Neural progenitor cell (in vitro differentiated cells): ENCODE results near the gene MTRR. TPM values are rescaled to one million over a fixed set of nuclear protein-coding genes. Genes with fewer than 3 reads are reported as not detected.

Experiments
- DNase-seq: peaks from one replicate; pipeline ENCODE4 v3.0.0-alpha.2; 2016; ENCODE audit warnings: low spot score
- H2AFZ ChIP-seq: fragments of 200-600 bp; sonication (generic); replicated peaks from 2 replicates; pipeline ENCODE4 v1.6.1; 2016; ENCODE audit warnings: antibody characterized with exemption
- H3F3A ChIP-seq: fragments of 200-600 bp; sonication (generic); 2 replicates; pipeline ENCODE4 v1.6.1; 2016; ENCODE audit warnings: antibody characterized with exemption, low read depth
- H3K27ac ChIP-seq: fragments of 200-600 bp; sonication (generic); 2 replicates; pipeline ENCODE4 v1.5.1; 2016; ENCODE audit warnings: mild to moderate bottlenecking
- H3K27me3 ChIP-seq: fragments of 200-600 bp; sonication (generic); 2 replicates; pipeline ENCODE4 v1.6.1; 2016; ENCODE audit warnings: mild to moderate bottlenecking, moderate library complexity
- H3K36me3 ChIP-seq: fragments of 200-600 bp; sonication (generic); 2 replicates; pipeline ENCODE4 v1.5.1; 2016
- H3K4me1 ChIP-seq: fragments of 200-600 bp; sonication (generic); 2 replicates; pipeline ENCODE4 v1.6.1; 2016; ENCODE audit warnings: mixed run types
- H3K4me2 ChIP-seq: fragments of 200-600 bp; sonication (generic); 2 replicates; pipeline ENCODE4 v1.6.1; 2016
- H3K4me3 ChIP-seq: fragments of 200-600 bp; sonication (generic); 2 replicates; pipeline ENCODE4 v1.5.1; 2016
- H3K79me2 ChIP-seq: fragments of 200-600 bp; sonication (generic); 2 replicates; pipeline ENCODE4 v1.6.1; 2016; ENCODE audit warnings: low read depth
- H3K9ac ChIP-seq: fragments of 200-600 bp; sonication (generic); 2 replicates; pipeline ENCODE4 v1.6.1; 2016
- H3K9me3 ChIP-seq: fragments of 200-600 bp; sonication (generic); 2 replicates; pipeline ENCODE4 v1.5.1; 2016; ENCODE audit warnings: low read depth
- H4K20me1 ChIP-seq: fragments of 200-600 bp; sonication (generic); 2 replicates; pipeline ENCODE4 v1.6.1; 2016; ENCODE audit warnings: low read depth
- H3K27ac Mint-ChIP-seq: 3 replicates; pipeline ENCODE4 v1.8.0; 2021; ENCODE audit warnings: mixed read lengths
- H3K27me3 Mint-ChIP-seq: 2 replicates; pipeline ENCODE4 v1.8.0; 2022; ENCODE audit warnings: low read depth, mild to moderate bottlenecking, inconsistent platforms, moderate library complexity, mixed read lengths; ENCODE audit not compliant: insufficient read depth
- H3K36me3 Mint-ChIP-seq: 3 replicates; pipeline ENCODE4 v1.8.0; 2021; ENCODE audit warnings: mixed read lengths
- H3K4me1 Mint-ChIP-seq: 3 replicates; pipeline ENCODE4 v1.8.0; 2021; ENCODE audit warnings: mixed read lengths
- H3K4me3 Mint-ChIP-seq: 3 replicates; pipeline ENCODE4 v1.8.0; 2021; ENCODE audit warnings: mild to moderate bottlenecking, moderate library complexity, mixed read lengths
- H3K9me3 Mint-ChIP-seq: 3 replicates; pipeline ENCODE4 v1.8.0; 2020; ENCODE audit warnings: mixed read lengths
- EZH2 ChIP-seq: fragments of 200-600 bp; sonication (generic); IDR thresholded peaks from 2 replicates; pipeline ENCODE4 v1.6.1; 2017; ENCODE audit warnings: antibody characterized with exemption, mild to moderate bottlenecking, moderate library complexity
- EZH2phosphoT487 ChIP-seq: fragments of 200-600 bp; sonication (generic); IDR thresholded peaks from 2 replicates; pipeline ENCODE4 v1.6.1; 2017; ENCODE audit warnings: antibody characterized with exemption
- total RNA-seq: library from RNA; depleted of rRNA; stranded (reverse); fragments of >200 nt; gene quantifications from 2 replicates; pipeline ENCODE4 v1.2.3, GENCODE V29; 2015; ENCODE audit warnings: low replicate concordance
- TF ChIP-seq, protein P1 (sequence below): fragments of 200-600 bp; sonication (generic); IDR thresholded peaks from 2 replicates; pipeline ENCODE4 v1.5.1; 2017; ENCODE audit warnings: antibody characterized with exemption, mild to moderate bottlenecking

MTRR gene
- total RNA-seq, 1 donor from 2014 or later: 53.5 TPM

GRCh38 chr5:7876867-7877266, 7.9 kb downstream of the MTRR start:
- Histone ChIP-seq H3K9ac (no peak overlapping the region), H3K9me3 (no peaks in the 10 kb centered on the region), H3K4me3 (no peak overlapping the region), H3K79me2 (peaks cover 46% of the 10 kb centered on the region), H3F3A (no peaks in the 10 kb centered on the region), H3K27me3 (no peaks in the 10 kb centered on the region), H3K4me1 (no peaks in the 10 kb centered on the region), H3K36me3 (peaks cover 17% of the 10 kb centered on the region), H4K20me1 (peaks cover 8% of the 10 kb centered on the region), H2AFZ (no peak overlapping the region), H3K27ac (no peak overlapping the region), H3K4me2 (no peak overlapping the region)
- TF ChIP-seq, protein P1, sequence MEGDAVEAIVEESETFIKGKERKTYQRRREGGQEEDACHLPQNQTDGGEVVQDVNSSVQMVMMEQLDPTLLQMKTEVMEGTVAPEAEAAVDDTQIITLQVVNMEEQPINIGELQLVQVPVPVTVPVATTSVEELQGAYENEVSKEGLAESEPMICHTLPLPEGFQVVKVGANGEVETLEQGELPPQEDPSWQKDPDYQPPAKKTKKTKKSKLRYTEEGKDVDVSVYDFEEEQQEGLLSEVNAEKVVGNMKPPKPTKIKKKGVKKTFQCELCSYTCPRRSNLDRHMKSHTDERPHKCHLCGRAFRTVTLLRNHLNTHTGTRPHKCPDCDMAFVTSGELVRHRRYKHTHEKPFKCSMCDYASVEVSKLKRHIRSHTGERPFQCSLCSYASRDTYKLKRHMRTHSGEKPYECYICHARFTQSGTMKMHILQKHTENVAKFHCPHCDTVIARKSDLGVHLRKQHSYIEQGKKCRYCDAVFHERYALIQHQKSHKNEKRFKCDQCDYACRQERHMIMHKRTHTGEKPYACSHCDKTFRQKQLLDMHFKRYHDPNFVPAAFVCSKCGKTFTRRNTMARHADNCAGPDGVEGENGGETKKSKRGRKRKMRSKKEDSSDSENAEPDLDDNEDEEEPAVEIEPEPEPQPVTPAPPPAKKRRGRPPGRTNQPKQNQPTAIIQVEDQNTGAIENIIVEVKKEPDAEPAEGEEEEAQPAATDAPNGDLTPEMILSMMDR: no peak
- no peak for TF ChIP-seq EZH2
- no peak for TF ChIP-seq EZH2phosphoT487
- peaks cover 26% of the 10 kb centered on the region for H3K36me3 Mint-ChIP-seq
- H3K4me3 Mint-ChIP-seq: no peak overlapping the region
- H3K27ac Mint-ChIP-seq: no peak overlapping the region
- H3K4me1 Mint-ChIP-seq: no peaks in the 10 kb centered on the region
- no peaks in the 10 kb centered on the region for H3K9me3 Mint-ChIP-seq
- DNase-seq: no peak
- H3K27me3 Mint-ChIP-seq: peaks cover 2% of the 10 kb centered on the region

DNA sequence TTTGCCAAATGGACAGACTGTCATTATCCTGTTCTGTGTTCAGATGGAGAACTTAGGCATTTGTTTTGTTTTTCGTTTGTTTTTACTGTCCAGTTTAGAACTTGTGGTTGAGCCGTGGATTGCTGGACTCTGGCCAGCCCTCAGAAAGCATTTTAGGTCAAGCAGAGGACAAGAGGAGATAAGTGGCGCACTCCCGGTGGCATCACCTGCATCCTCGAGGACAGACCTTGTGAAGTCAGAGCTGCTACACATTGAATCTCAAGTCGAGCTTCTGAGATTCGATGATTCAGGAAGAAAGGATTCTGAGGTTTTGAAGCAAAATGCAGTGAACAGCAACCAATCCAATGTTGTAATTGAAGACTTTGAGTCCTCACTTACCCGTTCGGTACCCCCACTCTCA, 8.9 kb downstream of the MTRR start:
- Histone ChIP-seq H3K36me3 (peaks cover 17% of the 10 kb centered on the region), H4K20me1 (peaks cover 8% of the 10 kb centered on the region), H3K27ac (no peak overlapping the region), H3K79me2 (peaks cover 36% of the 10 kb centered on the region), H3K27me3 (no peaks in the 10 kb centered on the region), H3F3A (no peaks in the 10 kb centered on the region), H3K4me2 (no peak overlapping the region), H3K4me1 (no peaks in the 10 kb centered on the region), H2AFZ (no peak overlapping the region), H3K9me3 (no peaks in the 10 kb centered on the region), H3K4me3 (no peak overlapping the region), H3K9ac (no peak overlapping the region)
- Mint-ChIP-seq H3K27me3 (peaks cover under 1% of the 10 kb centered on the region), H3K36me3 (peaks cover 28% of the 10 kb centered on the region), H3K4me1 (no peaks in the 10 kb centered on the region), H3K27ac (no peak overlapping the region), H3K9me3 (no peaks in the 10 kb centered on the region), H3K4me3 (no peak overlapping the region)
- TF ChIP-seq EZH2phosphoT487 (no peak), EZH2 (no peak)
- TF ChIP-seq, protein P1: no peak
- DNase-seq: no peak

GRCh38 chr5:7878381-7878873, 9.5 kb downstream of the MTRR start:
- no peaks in the 10 kb centered on the region for H3K4me1 Mint-ChIP-seq
- H3K36me3 Mint-ChIP-seq: peaks cover 33% of the 10 kb centered on the region
- peaks cover 17% of the 10 kb centered on the region for H3K36me3 ChIP-seq
- no peak overlapping the region for H3K9ac ChIP-seq
- no peak overlapping the region for H3K27ac ChIP-seq
- H3K9me3 ChIP-seq: no peaks in the 10 kb centered on the region
- H3K4me3 Mint-ChIP-seq: no peak overlapping the region
- H3K27me3 ChIP-seq: no peaks in the 10 kb centered on the region
- DNase-seq: no peak
- no peaks in the 10 kb centered on the region for H3K27me3 Mint-ChIP-seq
- H3K27ac Mint-ChIP-seq: no peak overlapping the region
- no peaks in the 10 kb centered on the region for H3F3A ChIP-seq
- H3K4me2 ChIP-seq: no peak overlapping the region
- H3K9me3 Mint-ChIP-seq: no peaks in the 10 kb centered on the region
- H4K20me1 ChIP-seq: peaks cover 8% of the 10 kb centered on the region
- no peak overlapping the region for H2AFZ ChIP-seq
- TF ChIP-seq, protein P1: no peak
- TF ChIP-seq EZH2phosphoT487 (no peak), EZH2 (no peak)
- peaks cover 30% of the 10 kb centered on the region for H3K79me2 ChIP-seq
- H3K4me3 ChIP-seq: no peak overlapping the region
- H3K4me1 ChIP-seq: no peaks in the 10 kb centered on the region
